ENCODE measurements around the gene TCERG1L.

- TF ChIP-seq CTCF (conservative IDR thresholded peaks at IDR 0.05; ENCODE audit: low read length): no peak
- TF ChIP-seq EZH2phosphoT487 (IDR thresholded peaks at IDR 0.05; ENCODE audit: borderline replicate concordance): no peak
These were observed 203.6 kb downstream of the TCERG1L start for GRCh38 chr10:131107970-131108369.
